Left ventricle myocardium inferior (tissue), 1 donor: ENCODE measurements around the gene ASCC3. TPM values are rescaled to one million over a fixed set of nuclear protein-coding genes. Genes with fewer than 3 reads are reported as not detected.

Experiments
- DNase-seq: peaks from one replicate; pipeline ENCODE4 v3.0.0-alpha.2; 2020
- H3K27ac ChIP-seq: fragments of 200-600 bp; replicated peaks from 2 replicates; pipeline ENCODE4 v1.8.0; 2021
- H3K27me3 ChIP-seq: fragments of 200-600 bp; 2 replicates; pipeline ENCODE4 v1.8.0; 2021; ENCODE audit warnings: low read depth
- H3K36me3 ChIP-seq: fragments of 200-600 bp; 2 replicates; pipeline ENCODE4 v1.8.0; 2021
- H3K4me1 ChIP-seq: fragments of 200-600 bp; 2 replicates; pipeline ENCODE4 v1.8.0; 2021
- H3K4me3 ChIP-seq: fragments of 200-600 bp; 2 replicates; pipeline ENCODE4 v1.8.0; 2021; ENCODE audit warnings: mild to moderate bottlenecking, moderate library complexity
- H3K9me3 ChIP-seq: fragments of 200-600 bp; replicated peaks from 2 replicates; pipeline ENCODE4 v1.8.0; 2021
- CTCF ChIP-seq: fragments of 200-600 bp; IDR thresholded peaks from 2 replicates; pipeline ENCODE4 v1.8.0; 2021; ENCODE audit warnings: antibody characterized with exemption, mild to moderate bottlenecking, borderline replicate concordance
- intact Hi-C: fragments of 100-400 bp; cut with micrococcal nuclease; formaldehyde crosslinking; loops from one replicate; pipeline ENCODE4 v1.11.0; 2022
- total RNA-seq: library from RNA; stranded (reverse); fragmentation: NEBNext Ultra II Directional; extraction: Animal tissue kit (Norgen Biotek cat#: 25700); gene quantifications from one replicate; pipeline ENCODE4 v1.2.1, GENCODE V29; 2021
- donor health status: DM: no; HTN: yes; CAD: no; lungs with severe emphysema.

ASCC3 gene
- total RNA-seq, 1 donor from 2014 or later = 16.7 TPM

DNA sequence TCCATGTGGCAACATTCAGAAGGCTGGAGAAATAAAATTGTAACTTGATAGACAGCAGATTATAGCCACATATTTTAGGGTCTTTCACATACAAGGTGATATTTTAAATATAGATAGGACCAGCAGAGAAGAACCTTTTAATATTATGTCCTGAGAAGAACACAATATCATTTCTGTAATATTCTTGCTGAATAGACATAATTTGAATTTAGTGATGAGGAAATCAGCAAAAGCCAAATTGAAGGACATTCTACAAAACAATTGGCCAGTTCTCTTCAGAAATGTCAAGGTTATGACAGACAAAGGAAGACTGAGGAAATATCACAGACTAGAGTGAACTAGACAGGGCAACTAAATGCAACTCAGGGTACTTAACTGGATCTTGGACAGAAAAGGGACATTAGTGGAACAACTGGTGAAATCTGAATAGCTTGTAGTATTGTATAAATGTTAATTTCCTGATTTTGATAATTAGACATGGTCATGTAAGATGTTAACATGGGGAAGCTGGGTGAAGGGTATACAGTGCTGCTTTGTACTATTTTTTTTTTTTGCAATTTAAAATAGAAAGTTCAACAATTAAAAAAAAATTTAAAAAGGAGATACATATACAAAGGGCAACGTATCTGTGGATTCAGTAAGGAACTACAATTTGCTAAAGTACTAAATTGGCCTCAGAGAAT is 281.9 kb downstream of the ASCC3 start:
- no peaks in the 10 kb centered on the region for H3K4me1 ChIP-seq
- peaks cover 42% of the 10 kb centered on the region for H3K36me3 ChIP-seq
- TF ChIP-seq CTCF = no peak
- H3K4me3 ChIP-seq = no peak overlapping the region
- H3K27ac ChIP-seq = no peak overlapping the region
- no peaks in the 10 kb centered on the region for H3K9me3 ChIP-seq
- intact Hi-C loops = no loop called here
- no peaks in the 10 kb centered on the region for H3K27me3 ChIP-seq
- DNase-seq = no peak

DNA sequence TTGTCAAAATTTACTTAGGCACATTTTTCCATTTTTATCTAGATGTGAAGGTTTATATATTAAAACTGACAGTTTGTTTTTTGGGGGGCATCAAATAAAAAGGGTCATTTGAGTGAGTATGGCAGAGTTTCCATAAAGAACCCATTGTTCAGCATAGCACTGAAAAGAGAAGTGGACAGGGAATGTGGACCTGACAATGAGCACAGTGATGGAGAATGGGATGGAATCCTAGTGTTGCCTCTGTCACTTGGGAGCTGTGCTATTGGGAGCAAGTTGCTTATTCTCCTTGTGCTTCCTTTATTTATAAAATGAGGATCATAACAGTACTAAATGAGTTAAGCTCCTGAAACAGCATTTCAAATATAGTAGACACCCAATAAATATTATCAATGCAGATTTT is 285.7 kb downstream of the ASCC3 start:
- no peak overlapping the region for H3K4me3 ChIP-seq
- intact Hi-C loops = no loop called here
- H3K27me3 ChIP-seq = no peaks in the 10 kb centered on the region
- no peaks in the 10 kb centered on the region for H3K4me1 ChIP-seq
- H3K9me3 ChIP-seq = no peaks in the 10 kb centered on the region
- TF ChIP-seq CTCF = no peak
- H3K36me3 ChIP-seq = peaks cover 32% of the 10 kb centered on the region
- DNase-seq = no peak
- H3K27ac ChIP-seq = no peak overlapping the region

- Histone ChIP-seq H3K27me3 (no peaks in the 10 kb centered on the region), H3K4me3 (no peak overlapping the region), H3K4me1 (no peaks in the 10 kb centered on the region), H3K9me3 (no peaks in the 10 kb centered on the region), H3K27ac (no peak overlapping the region), H3K36me3 (peaks cover 40% of the 10 kb centered on the region)
- no peak for DNase-seq
- no peak for TF ChIP-seq CTCF
- intact Hi-C loops = no loop called here
Measured at GRCh38 chr6:100593522-100593921, 287.6 kb downstream of the ASCC3 start.

GRCh38 chr6:100592929-100593328 is 288.2 kb downstream of the ASCC3 start:
- Histone ChIP-seq H3K9me3 (no peaks in the 10 kb centered on the region), H3K27me3 (no peaks in the 10 kb centered on the region), H3K4me1 (no peaks in the 10 kb centered on the region), H3K27ac (no peak overlapping the region), H3K36me3 (peaks cover 40% of the 10 kb centered on the region), H3K4me3 (no peak overlapping the region)
- no peak for DNase-seq
- TF ChIP-seq CTCF = no peak
- intact Hi-C loops = no loop called here

GRCh38 chr6:100577425-100577824 is 303.7 kb downstream of the ASCC3 start:
- H3K27me3 ChIP-seq = no peaks in the 10 kb centered on the region
- intact Hi-C loops = no loop called here
- H3K9me3 ChIP-seq = peaks cover 12% of the 10 kb centered on the region

More at GRCh38 chr6:100577425-100577824, 303.7 kb downstream of the ASCC3 start:
- DNase-seq = no peak
- no peak overlapping the region for H3K27ac ChIP-seq
- TF ChIP-seq CTCF = no peak
- no peaks in the 10 kb centered on the region for H3K4me1 ChIP-seq
- H3K36me3 ChIP-seq = peaks cover 7% of the 10 kb centered on the region
- no peak overlapping the region for H3K4me3 ChIP-seq
